Liver (tissue), 9 donors: ENCODE data around the gene USH2A. TPM values are rescaled to one million over a fixed set of nuclear protein-coding genes. Genes with fewer than 3 reads are reported as not detected.

Experiments
- DNase-seq: peaks from one replicate; pipeline ENCODE4 v3.0.0-alpha.2; 2017; ENCODE audit warnings: low spot score
- H3K27ac ChIP-seq, 2 donors: one replicate each; pipeline ENCODE4 v1.7.0; 2013; ENCODE audit warnings: inconsistent platforms in 2 of 2, low read length in 2 of 2, control low read depth in 1 of 2, low read depth in 1 of 2, mild to moderate bottlenecking in 1 of 2
- H3K27me3 ChIP-seq, 4 donors: one replicate each; pipeline versions ENCODE4 v1.6.1 to v1.7.0; 2013; ENCODE audit warnings: low read length in 3 of 4, inconsistent platforms in 1 of 4, mild to moderate bottlenecking in 1 of 4, moderate library complexity in 1 of 4; ENCODE audit not compliant: control insufficient read depth in 4 of 4, insufficient read depth in 4 of 4
- H3K36me3 ChIP-seq, 4 donors: one replicate each; pipeline versions ENCODE4 v1.6.1 to v1.7.0; 2013; ENCODE audit warnings: low read length in 3 of 4, mild to moderate bottlenecking in 3 of 4, low read depth in 1 of 4, moderate library complexity in 1 of 4; ENCODE audit not compliant: control insufficient read depth in 4 of 4, insufficient read depth in 3 of 4
- H3K4me1 ChIP-seq, 4 donors: one replicate each; pipeline versions ENCODE4 v1.6.1 to v1.7.0; 2013; ENCODE audit warnings: low read length in 3 of 4, mild to moderate bottlenecking in 3 of 4, moderate library complexity in 1 of 4; ENCODE audit not compliant: control insufficient read depth in 4 of 4, insufficient read depth in 4 of 4
- H3K4me3 ChIP-seq, 3 donors: one replicate each; pipeline versions ENCODE4 v1.6.1 to v1.7.0; 2013; ENCODE audit warnings: low read length in 3 of 3, control low read depth in 1 of 3, low read depth in 1 of 3, mild to moderate bottlenecking in 1 of 3
- H3K9ac ChIP-seq, 2 donors: one replicate each; pipeline ENCODE4 v1.7.0; 2013; ENCODE audit warnings: low read length in 2 of 2, mild to moderate bottlenecking in 2 of 2, moderate library complexity in 2 of 2, control low read depth in 1 of 2, low read depth in 1 of 2
- H3K9me3 ChIP-seq, 4 donors: one replicate each; pipeline versions ENCODE4 v1.6.1 to v1.7.0; 2013; ENCODE audit warnings: low read length in 3 of 4; ENCODE audit not compliant: control insufficient read depth in 4 of 4
- EGR1 ChIP-seq, 2 donors: IDR thresholded peaks; 2 replicates each; pipeline ENCODE4 v1.6.1; 2016 to 2018; ENCODE audit warnings: antibody characterized with exemption in 2 of 2, low read depth in 2 of 2
- FOXA1 ChIP-seq: IDR thresholded peaks from 2 replicates; pipeline ENCODE4 v1.6.1; 2016; ENCODE audit warnings: antibody characterized with exemption
- FOXA2 ChIP-seq: IDR thresholded peaks from 2 replicates; pipeline ENCODE4 v1.6.1; 2016; ENCODE audit warnings: antibody characterized with exemption
- GABPA ChIP-seq, 2 donors: IDR thresholded peaks in 1 of 2; conservative IDR thresholded peaks in 1 of 2; 2 replicates each; pipeline ENCODE4 v1.6.1; 2016; ENCODE audit warnings: antibody characterized with exemption in 2 of 2, mild to moderate bottlenecking in 1 of 2, moderate library complexity in 1 of 2
- HNF4A ChIP-seq, 2 donors: conservative IDR thresholded peaks; 2 replicates each; pipeline ENCODE4 v1.6.1; 2016; ENCODE audit warnings: antibody characterized with exemption in 2 of 2, mild to moderate bottlenecking in 2 of 2
- HNF4G ChIP-seq: IDR thresholded peaks from 2 replicates; pipeline ENCODE4 v1.6.1; 2016; ENCODE audit warnings: antibody characterized with exemption
- JUND ChIP-seq, 2 donors: IDR thresholded peaks; 2 replicates each; pipeline ENCODE4 v1.6.1; 2016; ENCODE audit warnings: antibody characterized with exemption in 2 of 2
- NR2F2 ChIP-seq: IDR thresholded peaks from 2 replicates; pipeline ENCODE4 v1.6.1; 2016; ENCODE audit warnings: antibody characterized with exemption
- RAD21 ChIP-seq, 2 donors: IDR thresholded peaks; 2 replicates each; pipeline ENCODE4 v1.6.1; 2016; ENCODE audit warnings: antibody characterized with exemption in 2 of 2, mild to moderate bottlenecking in 2 of 2
- RXRA ChIP-seq, 2 donors: IDR thresholded peaks; 2 replicates each; pipeline ENCODE4 v1.6.1; 2017 to 2018; ENCODE audit warnings: antibody characterized with exemption in 2 of 2, mild to moderate bottlenecking in 1 of 2
- SP1 ChIP-seq: IDR thresholded peaks from 2 replicates; pipeline ENCODE4 v1.6.1; 2018; ENCODE audit warnings: antibody characterized with exemption, mild to moderate bottlenecking
- TAF1 ChIP-seq: conservative IDR thresholded peaks from 2 replicates; pipeline ENCODE4 v1.6.1; 2016; ENCODE audit warnings: antibody characterized with exemption, mild to moderate bottlenecking
- YY1 ChIP-seq: IDR thresholded peaks from 2 replicates; pipeline ENCODE4 v1.6.1; 2016; ENCODE audit warnings: antibody characterized with exemption, mild to moderate bottlenecking
- WGBS: extraction: QIAGEN DNeasy Blood & Tissue Kit; methylation state at CpG from one replicate; pipeline ENCODE4 v1.1.7; 2013; 5-methylcytosine and 5-hydroxymethylcytosine counted together
- polyA plus RNA-seq, 2 donors: library from polyadenylated mRNA; stranded (reverse) in 1 of 2; unstranded in 1 of 2; fragments of 200-250 nt in 1 of 2; fragments of >200 nt in 1 of 2; fragmentation: Nextera tagmentation in 1 of 2; extraction: Ambion mirVana in 1 of 2; gene quantifications; one replicate each; pipeline versions ENCODE4 v1.2.1 to v1.2.3, GENCODE V29; 2013 to 2015
- total RNA-seq, 2 donors: library from RNA; depleted of rRNA; stranded (reverse); fragments of >200 nt; gene quantifications; one replicate each; pipeline ENCODE4 v1.2.3, GENCODE V29; 2014
- TF ChIP-seq, protein P1 (sequence below): IDR thresholded peaks from 2 replicates; pipeline ENCODE4 v1.6.1; 2016; ENCODE audit warnings: antibody characterized with exemption
- TF ChIP-seq, protein P2 (sequence below): IDR thresholded peaks from 2 replicates; pipeline ENCODE4 v1.6.1; 2016; ENCODE audit warnings: antibody characterized with exemption
- TF ChIP-seq, protein P3 (sequence below): IDR thresholded peaks from 2 replicates; pipeline ENCODE4 v1.6.1; 2016; ENCODE audit warnings: antibody characterized with exemption, mild to moderate bottlenecking
- TF ChIP-seq, protein P4 (sequence below): IDR thresholded peaks from 2 replicates; pipeline ENCODE4 v1.6.1; 2016; ENCODE audit warnings: antibody characterized with exemption
- donor health status: healthy.
- donor health status: healthy.
- donor health status: healthy.
- donor health status: healthy.
- donor health status: healthy.

USH2A gene
- total and polyA plus RNA-seq, 4 donors, result 0.14 to 1.0 (median 0.31) TPM

DNA sequence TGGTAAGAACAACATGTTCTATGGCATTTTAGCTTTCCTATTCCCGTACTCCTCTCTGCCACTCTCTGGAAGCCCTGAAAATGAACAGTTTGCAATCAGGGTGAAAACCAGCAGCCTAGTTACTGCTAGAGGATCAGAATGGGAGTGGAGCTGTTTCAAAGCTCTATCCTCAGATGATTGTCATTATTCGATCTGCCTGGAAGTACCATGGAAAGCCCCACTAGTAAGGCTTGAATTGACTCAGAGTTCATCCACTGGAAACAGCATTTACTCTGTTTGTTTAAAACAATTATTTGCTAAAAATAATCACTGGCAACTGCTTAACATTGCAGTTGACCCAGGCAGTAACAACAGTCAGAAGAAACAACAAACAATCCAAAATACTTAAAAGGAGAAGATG lies 91.2 kb downstream of the USH2A start:
- no peaks in the 10 kb centered on the region for H3K36me3 ChIP-seq
- H3K9me3 ChIP-seq, result peaks cover 0 to 5% (median 3%) of the 10 kb centered on the region in 4 donors
- TF ChIP-seq FOXA1 (no peak), SP1 (no peak), JUND (IDR thresholded peaks at IDR 0.05) (no peak), EGR1 (IDR thresholded peaks at IDR 0.05; ENCODE audit: low read depth in 2 of 2) (no peak), HNF4G (no peak), TAF1 (no peak), GABPA (IDR thresholded peaks at IDR 0.05 in 1 of 2, conservative IDR thresholded peaks at IDR 0.05 in 1 of 2) (no peak), NR2F2 (no peak), HNF4A (conservative IDR thresholded peaks at IDR 0.05) (no peak), RAD21 (IDR thresholded peaks at IDR 0.05) (no peak), RXRA (IDR thresholded peaks at IDR 0.05) (no peak), YY1 (no peak), FOXA2 (no peak)
- TF ChIP-seq, protein P1, sequence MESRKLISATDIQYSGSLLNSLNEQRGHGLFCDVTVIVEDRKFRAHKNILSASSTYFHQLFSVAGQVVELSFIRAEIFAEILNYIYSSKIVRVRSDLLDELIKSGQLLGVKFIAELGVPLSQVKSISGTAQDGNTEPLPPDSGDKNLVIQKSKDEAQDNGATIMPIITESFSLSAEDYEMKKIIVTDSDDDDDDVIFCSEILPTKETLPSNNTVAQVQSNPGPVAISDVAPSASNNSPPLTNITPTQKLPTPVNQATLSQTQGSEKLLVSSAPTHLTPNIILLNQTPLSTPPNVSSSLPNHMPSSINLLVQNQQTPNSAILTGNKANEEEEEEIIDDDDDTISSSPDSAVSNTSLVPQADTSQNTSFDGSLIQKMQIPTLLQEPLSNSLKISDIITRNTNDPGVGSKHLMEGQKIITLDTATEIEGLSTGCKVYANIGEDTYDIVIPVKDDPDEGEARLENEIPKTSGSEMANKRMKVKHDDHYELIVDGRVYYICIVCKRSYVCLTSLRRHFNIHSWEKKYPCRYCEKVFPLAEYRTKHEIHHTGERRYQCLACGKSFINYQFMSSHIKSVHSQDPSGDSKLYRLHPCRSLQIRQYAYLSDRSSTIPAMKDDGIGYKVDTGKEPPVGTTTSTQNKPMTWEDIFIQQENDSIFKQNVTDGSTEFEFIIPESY, result no peak
- TF ChIP-seq, protein P2, sequence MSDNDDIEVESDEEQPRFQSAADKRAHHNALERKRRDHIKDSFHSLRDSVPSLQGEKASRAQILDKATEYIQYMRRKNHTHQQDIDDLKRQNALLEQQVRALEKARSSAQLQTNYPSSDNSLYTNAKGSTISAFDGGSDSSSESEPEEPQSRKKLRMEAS, result no peak
- TF ChIP-seq, protein P3, sequence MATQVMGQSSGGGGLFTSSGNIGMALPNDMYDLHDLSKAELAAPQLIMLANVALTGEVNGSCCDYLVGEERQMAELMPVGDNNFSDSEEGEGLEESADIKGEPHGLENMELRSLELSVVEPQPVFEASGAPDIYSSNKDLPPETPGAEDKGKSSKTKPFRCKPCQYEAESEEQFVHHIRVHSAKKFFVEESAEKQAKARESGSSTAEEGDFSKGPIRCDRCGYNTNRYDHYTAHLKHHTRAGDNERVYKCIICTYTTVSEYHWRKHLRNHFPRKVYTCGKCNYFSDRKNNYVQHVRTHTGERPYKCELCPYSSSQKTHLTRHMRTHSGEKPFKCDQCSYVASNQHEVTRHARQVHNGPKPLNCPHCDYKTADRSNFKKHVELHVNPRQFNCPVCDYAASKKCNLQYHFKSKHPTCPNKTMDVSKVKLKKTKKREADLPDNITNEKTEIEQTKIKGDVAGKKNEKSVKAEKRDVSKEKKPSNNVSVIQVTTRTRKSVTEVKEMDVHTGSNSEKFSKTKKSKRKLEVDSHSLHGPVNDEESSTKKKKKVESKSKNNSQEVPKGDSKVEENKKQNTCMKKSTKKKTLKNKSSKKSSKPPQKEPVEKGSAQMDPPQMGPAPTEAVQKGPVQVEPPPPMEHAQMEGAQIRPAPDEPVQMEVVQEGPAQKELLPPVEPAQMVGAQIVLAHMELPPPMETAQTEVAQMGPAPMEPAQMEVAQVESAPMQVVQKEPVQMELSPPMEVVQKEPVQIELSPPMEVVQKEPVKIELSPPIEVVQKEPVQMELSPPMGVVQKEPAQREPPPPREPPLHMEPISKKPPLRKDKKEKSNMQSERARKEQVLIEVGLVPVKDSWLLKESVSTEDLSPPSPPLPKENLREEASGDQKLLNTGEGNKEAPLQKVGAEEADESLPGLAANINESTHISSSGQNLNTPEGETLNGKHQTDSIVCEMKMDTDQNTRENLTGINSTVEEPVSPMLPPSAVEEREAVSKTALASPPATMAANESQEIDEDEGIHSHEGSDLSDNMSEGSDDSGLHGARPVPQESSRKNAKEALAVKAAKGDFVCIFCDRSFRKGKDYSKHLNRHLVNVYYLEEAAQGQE, result no peak
- TF ChIP-seq, protein P4, sequence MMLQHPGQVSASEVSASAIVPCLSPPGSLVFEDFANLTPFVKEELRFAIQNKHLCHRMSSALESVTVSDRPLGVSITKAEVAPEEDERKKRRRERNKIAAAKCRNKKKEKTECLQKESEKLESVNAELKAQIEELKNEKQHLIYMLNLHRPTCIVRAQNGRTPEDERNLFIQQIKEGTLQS, result no peak
- H3K27ac ChIP-seq, result no peak overlapping the region
- no peak overlapping the region for H3K9ac ChIP-seq
- no peaks in the 10 kb centered on the region for H3K27me3 ChIP-seq
- 82% methylated on average over 2 of the region's 2 CpGs for WGBS
- H3K4me3 ChIP-seq, result no peak overlapping the region
- DNase-seq, result no peak
- H3K4me1 ChIP-seq, result no peaks in the 10 kb centered on the region

DNA sequence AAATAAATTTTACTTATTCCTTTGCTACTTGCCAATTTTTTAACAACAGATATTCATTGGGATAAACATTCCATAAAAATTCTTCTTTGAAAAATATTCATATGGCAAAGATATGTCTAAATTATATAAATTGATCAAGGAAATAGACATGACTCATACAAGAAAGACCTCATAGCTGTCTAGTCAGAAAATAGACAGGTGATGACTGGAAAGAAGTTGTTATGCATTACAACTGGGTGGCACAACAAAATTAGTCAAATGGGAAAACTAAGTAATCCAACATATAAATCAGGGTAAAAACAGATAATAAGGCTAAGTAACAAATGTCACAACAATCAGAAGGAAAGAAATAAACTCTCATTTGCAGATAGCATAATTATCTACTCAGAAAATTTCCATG lies 92.0 kb downstream of the USH2A start:
- no peak for TF ChIP-seq FOXA2
- TF ChIP-seq, protein P4, result no peak
- TF ChIP-seq YY1, result no peak

More for the DNA sequence above, 92.0 kb downstream of the USH2A start:
- Histone ChIP-seq H3K36me3 (no peaks in the 10 kb centered on the region), H3K4me3 (no peak overlapping the region), H3K9ac (no peak overlapping the region), H3K4me1 (no peaks in the 10 kb centered on the region), H3K27ac (no peak overlapping the region), H3K27me3 (no peaks in the 10 kb centered on the region), H3K9me3 (peaks cover 0 to 5% (median 3%) of the 10 kb centered on the region in 4 donors)
- DNase-seq, result no peak
